ENCODE data around the gene USP54. TPM values are rescaled to one million over a fixed set of nuclear protein-coding genes. Genes with fewer than 3 reads are reported as not detected.

Gene USP54, protein sequence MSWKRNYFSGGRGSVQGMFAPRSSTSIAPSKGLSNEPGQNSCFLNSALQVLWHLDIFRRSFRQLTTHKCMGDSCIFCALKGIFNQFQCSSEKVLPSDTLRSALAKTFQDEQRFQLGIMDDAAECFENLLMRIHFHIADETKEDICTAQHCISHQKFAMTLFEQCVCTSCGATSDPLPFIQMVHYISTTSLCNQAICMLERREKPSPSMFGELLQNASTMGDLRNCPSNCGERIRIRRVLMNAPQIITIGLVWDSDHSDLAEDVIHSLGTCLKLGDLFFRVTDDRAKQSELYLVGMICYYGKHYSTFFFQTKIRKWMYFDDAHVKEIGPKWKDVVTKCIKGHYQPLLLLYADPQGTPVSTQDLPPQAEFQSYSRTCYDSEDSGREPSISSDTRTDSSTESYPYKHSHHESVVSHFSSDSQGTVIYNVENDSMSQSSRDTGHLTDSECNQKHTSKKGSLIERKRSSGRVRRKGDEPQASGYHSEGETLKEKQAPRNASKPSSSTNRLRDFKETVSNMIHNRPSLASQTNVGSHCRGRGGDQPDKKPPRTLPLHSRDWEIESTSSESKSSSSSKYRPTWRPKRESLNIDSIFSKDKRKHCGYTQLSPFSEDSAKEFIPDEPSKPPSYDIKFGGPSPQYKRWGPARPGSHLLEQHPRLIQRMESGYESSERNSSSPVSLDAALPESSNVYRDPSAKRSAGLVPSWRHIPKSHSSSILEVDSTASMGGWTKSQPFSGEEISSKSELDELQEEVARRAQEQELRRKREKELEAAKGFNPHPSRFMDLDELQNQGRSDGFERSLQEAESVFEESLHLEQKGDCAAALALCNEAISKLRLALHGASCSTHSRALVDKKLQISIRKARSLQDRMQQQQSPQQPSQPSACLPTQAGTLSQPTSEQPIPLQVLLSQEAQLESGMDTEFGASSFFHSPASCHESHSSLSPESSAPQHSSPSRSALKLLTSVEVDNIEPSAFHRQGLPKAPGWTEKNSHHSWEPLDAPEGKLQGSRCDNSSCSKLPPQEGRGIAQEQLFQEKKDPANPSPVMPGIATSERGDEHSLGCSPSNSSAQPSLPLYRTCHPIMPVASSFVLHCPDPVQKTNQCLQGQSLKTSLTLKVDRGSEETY (N-terminal part only)
- 9.8 and 11.8 TPM in 2 replicates for total RNA-seq

DNA sequence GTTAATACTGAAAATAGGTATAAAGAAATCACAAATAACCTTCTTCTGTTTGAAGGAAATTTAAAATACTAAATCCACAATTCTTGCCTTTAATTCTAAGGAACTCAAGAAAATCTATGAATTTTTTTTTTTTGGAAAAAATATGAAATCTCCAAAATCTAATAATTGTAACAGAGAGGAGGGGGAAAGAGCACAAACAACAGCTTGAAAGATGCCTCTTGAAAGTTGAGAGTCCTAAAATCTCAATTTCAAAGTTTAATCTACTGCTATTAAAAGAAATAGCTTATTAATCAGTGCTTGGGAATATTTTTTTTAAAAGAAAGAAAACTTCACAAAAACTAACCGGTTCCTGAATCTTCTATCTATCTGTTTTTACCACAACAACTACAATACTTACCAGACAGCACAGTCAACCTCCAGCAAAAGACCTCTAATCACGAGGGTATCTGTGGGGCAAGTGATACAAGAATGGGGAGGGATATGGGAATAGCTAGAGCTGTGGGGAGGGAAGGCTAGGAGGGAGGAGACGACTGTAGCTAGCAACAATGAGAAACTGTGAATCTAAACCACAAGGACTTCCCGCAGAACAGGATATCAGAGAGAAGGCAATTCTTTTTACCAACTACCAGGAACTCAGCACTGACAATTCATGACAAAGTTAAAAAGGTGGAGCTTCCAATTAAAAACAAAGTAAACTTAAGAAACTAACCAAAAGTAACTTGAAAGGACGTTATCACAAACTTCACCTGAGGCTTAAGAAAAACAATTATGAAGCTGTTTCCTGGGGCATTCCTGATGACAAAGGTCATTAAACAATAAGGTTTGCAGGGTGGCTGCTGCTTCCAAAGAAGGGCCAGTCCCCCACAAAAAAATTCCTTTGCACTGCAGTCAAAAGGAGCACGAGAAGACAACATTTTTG, at the start of gene USP54:
TSS of gene USP54 (minus strand) at position 462 of the 919 bp plus-strand sequence. CDS start 15,684 bp downstream, outside the sequence.

DNA sequence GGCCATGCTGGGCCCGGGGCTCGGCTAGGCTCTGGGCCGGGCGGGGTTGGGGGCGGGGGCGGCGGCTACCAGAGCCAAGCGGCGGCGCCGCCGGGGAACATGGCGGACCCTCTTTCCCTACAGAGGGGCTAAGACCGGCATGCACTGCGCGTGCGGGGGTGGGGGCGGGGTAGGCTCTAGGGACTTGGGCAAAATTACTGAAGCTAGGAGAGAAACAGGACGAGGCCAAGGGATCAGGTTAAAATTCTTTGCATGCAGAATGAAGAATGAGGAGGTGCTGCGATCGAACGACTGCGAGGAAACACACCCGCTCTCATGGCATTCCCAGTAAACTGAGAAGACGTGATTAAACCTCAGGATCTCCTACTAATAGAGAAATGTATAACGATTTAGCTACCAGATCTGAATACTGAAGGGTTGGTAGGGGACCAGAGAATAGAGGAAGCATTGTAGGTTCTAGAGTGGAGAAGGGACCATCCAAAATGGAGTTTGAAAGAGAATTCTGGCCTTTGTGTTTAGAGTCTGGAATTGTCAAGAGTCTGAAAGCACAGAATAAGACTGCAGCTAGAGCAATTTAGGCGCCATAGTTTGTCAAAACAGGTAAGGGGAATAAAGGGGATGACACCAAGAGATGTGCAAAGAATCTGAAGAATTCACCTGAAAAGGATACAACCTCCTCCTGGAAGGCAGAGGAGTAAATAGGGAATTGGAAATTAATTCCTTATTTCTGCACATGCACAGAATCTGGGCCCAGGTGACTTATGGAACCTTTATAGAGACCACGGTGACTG, 95.1 kb downstream of the USP54 start, which contains the start of gene PPP3CB:
TSS of gene PPP3CB (minus strand) at position 141 of the 791 bp plus-strand sequence. CDS start at position 6, 135 bp downstream.

Other genes starting within 250 kb of the USP54 start
- 0.97 and 1.5 TPM in 2 replicates for gene CFAP70, start 232.5 kb downstream of the USP54 start, total RNA-seq
- 103 and 121 TPM in 2 replicates for gene ANXA7, start 177.3 kb downstream of the USP54 start, total RNA-seq
- gene MSS51, start 157.8 kb downstream of the USP54 start, total RNA-seq: 2.1 and 2.7 TPM in 2 replicates
- 43.4 and 66.7 TPM in 2 replicates for gene PPP3CB, start 95.3 kb downstream of the USP54 start, total RNA-seq
- gene MYOZ1, start 50.1 kb upstream of the USP54 start, total RNA-seq: 0.05 and 0.30 TPM in 2 replicates
- gene SYNPO2L, start 64.7 kb upstream of the USP54 start, total RNA-seq: 0.42 TPM in 1 of 2 replicates, not detected in the other
- gene AGAP5, start 106.8 kb upstream of the USP54 start, total RNA-seq: 2.7 and 4.8 TPM in 2 replicates
- gene SEC24C, start 153.0 kb upstream of the USP54 start, total RNA-seq: 47.2 and 88.3 TPM in 2 replicates
- gene CHCHD1, start 190.7 kb upstream of the USP54 start, total RNA-seq: 10.5 and 15.7 TPM in 2 replicates
- gene ZSWIM8, start 194.3 kb upstream of the USP54 start, total RNA-seq: 55.2 and 59.4 TPM in 2 replicates
- gene NDST2, start 220.3 kb upstream of the USP54 start, total RNA-seq: 8.9 and 16.6 TPM in 2 replicates

Measured in smooth muscle cell of the umbilical artery (primary cell).